ENCODE data around the gene EVPLL.
"Not testable (repeated sequence)": the region's sequence is repeated elsewhere in the genome, so short reads cannot be mapped to it uniquely, and the experiment has no call there.

DNA sequence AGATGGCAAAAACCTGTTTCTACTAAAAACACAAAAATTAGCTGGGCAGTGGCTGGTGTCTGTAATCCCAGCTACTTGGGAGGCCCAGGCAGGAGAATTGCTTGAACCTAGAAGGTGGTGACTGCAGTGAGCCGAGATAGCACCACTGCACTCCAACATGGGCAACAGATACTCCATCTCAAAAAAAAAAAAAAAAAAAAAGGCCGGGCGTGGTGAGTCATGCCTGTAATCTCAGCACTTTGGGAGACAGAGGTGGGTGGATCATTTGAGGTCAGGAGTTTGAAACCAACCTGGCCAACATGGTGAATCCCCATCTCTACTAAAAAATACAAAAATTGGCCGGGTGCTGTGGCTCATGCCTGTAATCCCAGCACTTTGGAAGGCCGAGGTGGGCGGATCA lies 4.4 kb upstream of the EVPLL start:
- TF ChIP-seq, protein P1, sequence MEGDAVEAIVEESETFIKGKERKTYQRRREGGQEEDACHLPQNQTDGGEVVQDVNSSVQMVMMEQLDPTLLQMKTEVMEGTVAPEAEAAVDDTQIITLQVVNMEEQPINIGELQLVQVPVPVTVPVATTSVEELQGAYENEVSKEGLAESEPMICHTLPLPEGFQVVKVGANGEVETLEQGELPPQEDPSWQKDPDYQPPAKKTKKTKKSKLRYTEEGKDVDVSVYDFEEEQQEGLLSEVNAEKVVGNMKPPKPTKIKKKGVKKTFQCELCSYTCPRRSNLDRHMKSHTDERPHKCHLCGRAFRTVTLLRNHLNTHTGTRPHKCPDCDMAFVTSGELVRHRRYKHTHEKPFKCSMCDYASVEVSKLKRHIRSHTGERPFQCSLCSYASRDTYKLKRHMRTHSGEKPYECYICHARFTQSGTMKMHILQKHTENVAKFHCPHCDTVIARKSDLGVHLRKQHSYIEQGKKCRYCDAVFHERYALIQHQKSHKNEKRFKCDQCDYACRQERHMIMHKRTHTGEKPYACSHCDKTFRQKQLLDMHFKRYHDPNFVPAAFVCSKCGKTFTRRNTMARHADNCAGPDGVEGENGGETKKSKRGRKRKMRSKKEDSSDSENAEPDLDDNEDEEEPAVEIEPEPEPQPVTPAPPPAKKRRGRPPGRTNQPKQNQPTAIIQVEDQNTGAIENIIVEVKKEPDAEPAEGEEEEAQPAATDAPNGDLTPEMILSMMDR (conservative IDR thresholded peaks at IDR 0.05), result not testable (repeated sequence)
- TF ChIP-seq ZFX (IDR thresholded peaks at IDR 0.05), result not testable (repeated sequence)
